CD14-positive monocyte (primary cell): ENCODE data around the gene S100A1. TPM values are rescaled to one million over a fixed set of nuclear protein-coding genes. Genes with fewer than 3 reads are reported as not detected.
A peak's percentile ranks its signal among the peaks of the same experiment; 100 is the strongest.

Source experiments
- DNase-seq, 3 donors: peaks; one replicate each; pipeline ENCODE4 v3.0.0-alpha.2; 2011 to 2022
- H2AFZ ChIP-seq: 2 replicates; pipeline ENCODE4 v1.6.0; 2012; ENCODE audit warnings: mild to moderate bottlenecking, low read depth, low read length, inconsistent platforms; ENCODE audit not compliant: insufficient read depth, poor library complexity, severe bottlenecking
- H3K27ac ChIP-seq, 2 donors: 1 replicate in 1 of 2; 2 replicates in 1 of 2; pipeline ENCODE4 v1.5.1; 2012 to 2013; ENCODE audit warnings: low read length in 2 of 2, control low read depth in 1 of 2, inconsistent platforms in 1 of 2, low read depth in 1 of 2, mild to moderate bottlenecking in 1 of 2
- H3K27me3 ChIP-seq, 2 donors: one replicate each; pipeline versions ENCODE4 v1.6.0 to v1.6.1; 2011 to 2013; ENCODE audit warnings: low read length in 2 of 2; ENCODE audit not compliant: control insufficient read depth in 2 of 2, insufficient read depth in 2 of 2
- H3K36me3 ChIP-seq, 2 donors: replicated peaks in 1 of 2; 1 replicate in 1 of 2; 2 replicates in 1 of 2; pipeline versions ENCODE4 v1.5.1 to v1.6.1; 2012 to 2013; ENCODE audit warnings: low read length in 2 of 2, control low read depth in 1 of 2, inconsistent platforms in 1 of 2, mild to moderate bottlenecking in 1 of 2; ENCODE audit not compliant: insufficient read depth in 2 of 2, control insufficient read depth in 1 of 2
- H3K4me1 ChIP-seq, 2 donors: 1 replicate in 1 of 2; 2 replicates in 1 of 2; pipeline versions ENCODE4 v1.5.1 to v1.6.1; 2012 to 2013; ENCODE audit warnings: low read length in 2 of 2, control low read depth in 1 of 2, inconsistent platforms in 1 of 2, mild to moderate bottlenecking in 1 of 2, moderate library complexity in 1 of 2; ENCODE audit not compliant: insufficient read depth in 2 of 2, control insufficient read depth in 1 of 2
- H3K4me2 ChIP-seq: replicated peaks from 2 replicates; pipeline ENCODE3; 2012; ENCODE audit warnings: low read length, moderate library complexity, mild to moderate bottlenecking; ENCODE audit not compliant: poor library complexity, severe bottlenecking; ENCODE audit errors: extremely low read depth
- H3K4me3 ChIP-seq, 3 experiments: fragments of 200-600 bp in 1 of 3; sonication (generic) in 1 of 3; replicated peaks in 1 of 3; 1 replicate in 2 of 3; 2 replicates in 1 of 3; pipeline ENCODE4 v1.5.1; 2011 to 2013; ENCODE audit warnings: low read length in 3 of 3, mild to moderate bottlenecking in 3 of 3, control low read depth in 2 of 3, low read depth in 2 of 3, inconsistent platforms in 1 of 3, moderate library complexity in 1 of 3
- H3K79me2 ChIP-seq: 2 replicates; pipeline ENCODE4 v1.6.0; 2012; ENCODE audit warnings: mild to moderate bottlenecking, control low read depth, inconsistent platforms, low read length, moderate library complexity; ENCODE audit not compliant: insufficient read depth
- H3K9ac ChIP-seq: 2 replicates; pipeline ENCODE4 v1.6.0; 2017; ENCODE audit warnings: low read length, mild to moderate bottlenecking; ENCODE audit not compliant: insufficient read depth, poor library complexity, severe bottlenecking
- H3K9me3 ChIP-seq, 2 donors: replicated peaks in 1 of 2; 1 replicate in 1 of 2; 2 replicates in 1 of 2; pipeline versions ENCODE4 v1.5.1 to v1.6.1; 2012 to 2013; ENCODE audit warnings: low read length in 2 of 2, control low read depth in 1 of 2; ENCODE audit not compliant: control insufficient read depth in 1 of 2, insufficient read depth in 1 of 2
- H4K20me1 ChIP-seq: 2 replicates; pipeline ENCODE4 v1.6.0; 2012; ENCODE audit warnings: mild to moderate bottlenecking, low read length, control low read depth, moderate library complexity; ENCODE audit not compliant: insufficient read depth
- H3K27ac Mint-ChIP-seq, 7 donors: one replicate each; pipeline ENCODE4 v1.8.0; 2020; ENCODE audit warnings: mild to moderate bottlenecking in 7 of 7, mixed read lengths in 7 of 7, moderate library complexity in 6 of 7, inconsistent platforms in 2 of 7
- H3K27me3 Mint-ChIP-seq, 3 donors: one replicate each; pipeline ENCODE4 v1.8.0; 2021 to 2022; ENCODE audit warnings: low read depth in 3 of 3, mild to moderate bottlenecking in 3 of 3, mixed read lengths in 3 of 3, moderate library complexity in 3 of 3, inconsistent platforms in 1 of 3
- H3K36me3 Mint-ChIP-seq, 2 donors: one replicate each; pipeline ENCODE4 v1.8.0; 2020; ENCODE audit warnings: mixed read lengths in 2 of 2, inconsistent platforms in 1 of 2, mild to moderate bottlenecking in 1 of 2
- H3K4me1 Mint-ChIP-seq: one replicate; pipeline ENCODE4 v1.8.0; 2020; ENCODE audit warnings: mild to moderate bottlenecking, mixed read lengths
- H3K4me3 Mint-ChIP-seq, 2 donors: one replicate each; pipeline ENCODE4 v1.8.0; 2020; ENCODE audit warnings: mild to moderate bottlenecking in 2 of 2, mixed read lengths in 2 of 2, moderate library complexity in 1 of 2
- H3K9me3 Mint-ChIP-seq, 7 donors: one replicate each; pipeline ENCODE4 v1.8.0; 2020 to 2022; ENCODE audit warnings: mixed read lengths in 7 of 7, mild to moderate bottlenecking in 6 of 7, moderate library complexity in 6 of 7, inconsistent platforms in 2 of 7
- WGBS: methylation state at CpG from one replicate; pipeline ENCODE4 v1.1.5; 2013; ENCODE audit warnings: missing lambda C conversion rate; ENCODE audit not compliant: insufficient coverage; 5-methylcytosine and 5-hydroxymethylcytosine counted together
- intact Hi-C, 2 donors: fragments of 100-400 bp; cut with micrococcal nuclease; formaldehyde crosslinking; loops; one replicate each; pipeline versions ENCODE4 v1.15.0 to v1.15.1; 2023
- polyA plus RNA-seq, 3 donors: library from polyadenylated mRNA; depleted of rRNA in 1 of 3; unstranded in 2 of 3; stranded (reverse) in 1 of 3; fragments of 300-500 nt in 2 of 3; fragments of >200 nt in 1 of 3; fragmentation: Illumina TruSeq in 2 of 3; gene quantifications; 1 replicate in 2 of 3; 2 replicates in 1 of 3; pipeline ENCODE4 v1.2.3, GENCODE V29; 2012 to 2021
- TF ChIP-seq, protein P1 (sequence below): fragments of 200-600 bp; IDR thresholded peaks from one replicate; pipeline ENCODE4 v1.8.0; 2022; ENCODE audit warnings: antibody characterized with exemption, mild to moderate bottlenecking

S100A1 gene
- polyA plus RNA-seq, 3 donors: not detected

DNA sequence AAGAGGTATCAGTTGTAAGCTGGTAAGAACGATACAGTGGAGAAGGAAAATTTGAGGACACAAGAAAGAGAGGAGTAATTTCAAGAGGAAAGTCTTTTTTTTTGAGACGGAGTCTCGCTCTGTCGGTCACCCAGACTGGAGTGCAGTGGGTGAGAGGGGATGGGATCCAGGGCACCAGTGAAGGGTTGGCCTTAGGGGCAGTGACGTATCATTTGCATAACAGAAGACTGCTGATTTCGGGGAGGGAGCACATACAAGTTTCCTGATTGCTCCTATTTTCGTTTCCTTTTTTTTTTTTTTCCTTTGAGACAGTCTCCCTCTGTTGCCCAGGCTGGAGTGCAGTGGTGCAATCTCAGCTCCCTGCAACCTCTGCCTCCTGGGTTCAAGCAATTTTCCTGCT lies 5.1 kb upstream of the S100A1 start:
- peaks cover 32 to 39% of the 10 kb centered on the region in 2 donors for H3K4me1 ChIP-seq
- DNase-seq: peak; percentile 30 to 66 (median 57)
- TF ChIP-seq, protein P1, sequence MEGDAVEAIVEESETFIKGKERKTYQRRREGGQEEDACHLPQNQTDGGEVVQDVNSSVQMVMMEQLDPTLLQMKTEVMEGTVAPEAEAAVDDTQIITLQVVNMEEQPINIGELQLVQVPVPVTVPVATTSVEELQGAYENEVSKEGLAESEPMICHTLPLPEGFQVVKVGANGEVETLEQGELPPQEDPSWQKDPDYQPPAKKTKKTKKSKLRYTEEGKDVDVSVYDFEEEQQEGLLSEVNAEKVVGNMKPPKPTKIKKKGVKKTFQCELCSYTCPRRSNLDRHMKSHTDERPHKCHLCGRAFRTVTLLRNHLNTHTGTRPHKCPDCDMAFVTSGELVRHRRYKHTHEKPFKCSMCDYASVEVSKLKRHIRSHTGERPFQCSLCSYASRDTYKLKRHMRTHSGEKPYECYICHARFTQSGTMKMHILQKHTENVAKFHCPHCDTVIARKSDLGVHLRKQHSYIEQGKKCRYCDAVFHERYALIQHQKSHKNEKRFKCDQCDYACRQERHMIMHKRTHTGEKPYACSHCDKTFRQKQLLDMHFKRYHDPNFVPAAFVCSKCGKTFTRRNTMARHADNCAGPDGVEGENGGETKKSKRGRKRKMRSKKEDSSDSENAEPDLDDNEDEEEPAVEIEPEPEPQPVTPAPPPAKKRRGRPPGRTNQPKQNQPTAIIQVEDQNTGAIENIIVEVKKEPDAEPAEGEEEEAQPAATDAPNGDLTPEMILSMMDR: no peak
- H3K36me3 ChIP-seq: no peaks in the 10 kb centered on the region
- 38% methylated on average over 4 of the region's 7 CpGs for WGBS
- Mint-ChIP-seq H3K27me3 (peaks cover 9 to 16% (median 14%) of the 10 kb centered on the region in 3 donors), H3K27ac (peak overlapping the region; percentile 58 to 87 (median 65)), H3K4me3 (peak overlapping the region; percentile 51 to 82), H3K4me1 (peaks cover 39% of the 10 kb centered on the region), H3K36me3 (peaks cover 0 to 6% of the 10 kb centered on the region in 2 donors), H3K9me3 (peaks cover 0 to 9% (median 4%) of the 10 kb centered on the region in 7 donors)
- H3K9me3 ChIP-seq: peaks cover 0 to 4% of the 10 kb centered on the region in 2 donors
- H2AFZ ChIP-seq: peak overlapping the region; percentile 72
- peak overlapping the region; percentile 42 for H3K4me2 ChIP-seq
- intact Hi-C loops: loop anchor here in 1 of 2 donors (10.0 kb wide), 1 partner anchor 48 kb away; no protein-coding TSS in a partner anchor
- H3K4me3 ChIP-seq: peak overlapping the region in 1 of 3 experiments; percentile 23
- no peaks in the 10 kb centered on the region for H3K79me2 ChIP-seq
- peak overlapping the region; percentile 16 to 56 for H3K27ac ChIP-seq
- no peaks in the 10 kb centered on the region for H4K20me1 ChIP-seq
- H3K27me3 ChIP-seq: peaks cover 0 to 3% of the 10 kb centered on the region in 2 donors
- no peak overlapping the region for H3K9ac ChIP-seq

DNA sequence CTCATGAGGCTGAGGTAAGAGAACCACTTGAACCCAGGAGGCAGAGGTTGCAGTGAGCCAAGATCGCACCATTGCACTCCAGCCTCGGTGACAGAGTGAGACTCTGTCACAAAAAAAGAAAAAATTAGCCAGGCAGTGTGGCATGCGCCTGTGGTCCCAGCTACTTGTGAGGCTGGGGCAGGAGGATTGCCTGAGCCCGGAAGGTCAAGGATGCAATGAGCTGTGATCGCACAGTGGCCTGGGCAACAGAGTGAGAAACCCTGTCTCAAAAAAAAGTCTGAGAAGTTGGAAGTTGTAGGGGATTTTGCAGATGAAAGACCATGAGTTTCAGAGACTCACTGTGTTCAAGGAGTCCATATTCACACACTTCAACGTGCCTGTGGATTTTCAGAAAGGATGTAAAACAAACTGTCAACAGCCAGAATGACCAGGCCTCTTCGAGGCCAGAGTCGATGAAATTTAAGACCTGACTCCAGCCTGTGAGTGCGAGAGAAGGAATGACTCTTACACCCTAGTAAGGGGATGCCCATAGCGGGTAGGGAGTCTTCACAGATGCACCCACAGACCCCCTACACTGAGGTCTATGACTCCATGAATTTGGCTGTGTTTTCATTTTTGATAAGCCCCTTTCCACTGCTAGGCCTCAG lies 3.1 kb upstream of the S100A1 start:
- Histone ChIP-seq H3K27ac (no peak overlapping the region), H3K9ac (no peak overlapping the region), H3K9me3 (no peaks in the 10 kb centered on the region), H3K4me1 (peaks cover 35 to 39% of the 10 kb centered on the region in 2 donors), H3K27me3 (peaks cover 0 to 3% of the 10 kb centered on the region in 2 donors), H2AFZ (no peak overlapping the region), H3K79me2 (no peaks in the 10 kb centered on the region), H3K4me2 (no peak overlapping the region), H4K20me1 (no peaks in the 10 kb centered on the region), H3K4me3 (no peak overlapping the region), H3K36me3 (no peaks in the 10 kb centered on the region)
- TF ChIP-seq, protein P1: no peak
- H3K36me3 Mint-ChIP-seq: peaks cover 0 to 2% of the 10 kb centered on the region in 2 donors
- no peak overlapping the region for H3K27ac Mint-ChIP-seq
- no peak for DNase-seq
- H3K4me3 Mint-ChIP-seq: no peak overlapping the region
- intact Hi-C loops: loop anchor here in 1 of 2 donors (10.0 kb wide), 1 partner anchor 50 kb away; no protein-coding TSS in a partner anchor
- peaks cover 9 to 16% (median 14%) of the 10 kb centered on the region in 3 donors for H3K27me3 Mint-ChIP-seq
- whole genome bisulfite sequencing: 98% methylated on average over 4 of the region's 10 CpGs
- H3K4me1 Mint-ChIP-seq: peaks cover 47% of the 10 kb centered on the region
- peaks cover 0 to 2% (median 0%) of the 10 kb centered on the region in 7 donors for H3K9me3 Mint-ChIP-seq
